HG03342 (cell line): ENCODE data around the gene EPB41L4B.
"Not testable (repeated sequence)": the region's sequence is repeated elsewhere in the genome, so short reads cannot be mapped to it uniquely, and the experiment has no call there.

Experiments used
- ATAC-seq: cut with Tn5 transposase; IDR thresholded peaks from one replicate; pipeline ENCODE4 v1.9.1; 2021; ENCODE audit warnings: mild to moderate bottlenecking, moderate library complexity; ENCODE audit not compliant: unreplicated experiment

Gene EPB41L4B

DNA sequence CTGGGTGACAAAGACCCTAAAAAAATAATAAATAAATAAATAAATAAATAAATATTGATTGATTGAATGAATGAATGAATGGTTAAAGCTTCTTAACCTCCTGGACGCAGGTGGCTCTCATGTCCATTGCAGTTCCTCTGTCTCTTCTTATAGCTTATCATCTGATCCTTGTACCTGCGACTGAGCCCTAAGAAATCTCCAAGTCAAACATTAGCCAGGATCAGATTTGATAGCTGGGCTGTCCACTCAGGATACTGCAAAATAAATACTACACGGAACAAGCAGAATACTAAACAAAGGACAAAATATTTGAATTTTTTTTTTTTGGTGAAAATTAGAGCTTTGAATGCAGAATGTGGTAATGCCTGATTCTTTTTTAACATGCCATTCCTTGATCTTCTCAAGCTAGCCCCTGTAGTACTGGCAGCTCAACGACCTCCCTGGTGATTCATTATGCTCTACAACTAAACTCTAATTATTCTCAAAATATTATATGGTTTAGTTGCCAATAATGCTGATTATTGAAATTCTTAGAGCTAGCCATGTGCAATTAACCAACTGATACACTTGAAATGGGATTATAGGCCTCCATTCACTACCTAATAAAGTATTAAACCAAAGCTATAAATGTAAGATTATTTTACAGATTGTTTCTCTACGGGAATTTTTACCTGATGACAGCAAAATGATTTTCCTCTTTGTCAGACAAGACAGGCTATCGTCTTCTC lies 191.2 kb downstream of the EPB41L4B start:
- no peak for ATAC-seq

DNA sequence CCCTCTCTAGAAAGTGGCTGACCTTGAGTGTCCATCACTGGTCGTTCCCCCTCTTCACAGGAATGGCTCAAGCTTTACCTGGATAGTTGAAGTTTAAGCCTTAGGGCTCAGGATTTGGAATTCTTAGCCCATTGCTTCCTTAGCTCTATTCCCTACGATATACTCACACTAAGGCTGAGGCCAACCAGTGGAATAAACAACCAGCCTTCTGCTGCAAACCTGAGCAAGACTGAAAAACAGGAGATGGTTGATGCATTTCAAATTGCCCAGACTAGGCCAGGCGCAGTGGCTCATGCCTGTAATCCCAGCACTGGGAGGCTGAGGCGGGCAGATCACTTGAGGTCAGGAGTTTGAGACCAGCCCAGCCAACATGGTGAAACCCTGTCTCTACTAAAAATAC lies 194.2 kb downstream of the EPB41L4B start:
- not testable (repeated sequence) for ATAC-seq

DNA sequence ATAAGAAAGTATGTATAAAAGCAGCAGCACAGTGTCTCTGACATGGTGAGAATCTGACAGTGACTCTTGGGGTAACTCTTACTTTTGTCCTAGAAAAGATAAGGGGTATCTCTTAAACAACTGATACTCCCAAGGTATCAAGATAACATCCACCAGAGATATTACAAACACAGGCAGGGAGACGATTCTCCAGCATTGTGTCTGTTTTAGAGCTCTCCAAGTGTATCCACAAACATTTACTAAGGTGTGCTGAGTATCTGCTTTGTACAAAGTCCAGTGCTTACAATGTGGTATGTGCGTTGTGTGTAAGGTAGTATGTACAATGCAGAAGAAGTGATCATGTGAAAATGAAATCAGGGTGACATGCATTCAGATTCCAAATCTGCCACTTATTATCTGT lies 196.7 kb downstream of the EPB41L4B start:
- ATAC-seq = no peak

DNA sequence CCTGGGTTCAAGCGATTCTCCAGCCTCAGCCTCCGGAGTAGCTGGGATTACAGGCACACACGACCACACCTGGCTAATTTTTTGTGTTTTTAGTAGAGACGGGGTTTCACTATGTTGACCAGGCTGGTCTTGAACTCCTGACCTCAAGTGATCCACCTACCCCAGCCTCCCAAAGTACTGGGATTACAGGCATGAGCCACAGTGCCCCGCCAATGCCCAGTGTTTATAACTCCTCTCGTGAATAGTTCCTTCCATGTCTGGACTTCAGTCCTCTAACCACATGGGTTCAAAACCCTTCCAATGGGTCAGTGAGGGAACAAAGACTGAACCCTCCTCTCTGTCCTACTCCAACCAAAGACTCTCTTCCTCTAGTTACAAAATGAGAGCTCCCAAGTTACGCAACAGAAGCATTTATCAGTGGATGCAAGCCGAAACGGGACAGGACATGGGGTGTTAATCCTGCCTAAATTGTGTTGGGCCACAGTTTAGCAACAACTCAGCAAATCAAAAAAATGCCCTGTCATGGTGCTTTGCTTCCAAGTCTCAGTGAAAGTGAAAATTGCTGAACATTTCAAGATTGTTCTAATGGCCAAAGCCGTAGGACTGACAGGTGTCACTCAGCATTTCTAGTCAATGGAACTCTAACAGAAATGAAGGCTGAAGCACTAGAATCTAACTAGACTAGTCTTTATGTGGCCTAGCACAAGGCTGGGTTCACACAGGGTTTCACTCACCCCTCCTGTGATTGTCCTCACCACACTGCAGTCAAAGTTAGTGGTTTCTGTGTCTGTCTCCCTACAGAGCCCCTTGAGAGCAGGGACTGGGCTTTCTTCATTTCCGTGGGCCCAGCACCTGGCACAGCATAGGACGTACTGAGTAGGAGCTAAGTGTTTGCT lies 197.9 kb downstream of the EPB41L4B start:
- ATAC-seq = peak; percentile 31
